GM19328 (cell line): ENCODE data around the gene DAPK1.

Experiments
- ATAC-seq: cut with Tn5 transposase; IDR thresholded peaks from one replicate; pipeline ENCODE4 v1.9.1; 2021; ENCODE audit warnings: mild to moderate bottlenecking, moderate library complexity; ENCODE audit not compliant: unreplicated experiment

The DAPK1 gene

GRCh38 chr9:87497604-87498045, at the start of gene DAPK1:
Gene DAPK1, plus strand, starts transcription at chr9:87497867. Its CDS starts 1,211 bp downstream, at chr9:87499078.
- peak; percentile 32 for ATAC-seq

- no peak for ATAC-seq
These were observed 46.5 kb upstream of the DAPK1 start for GRCh38 chr9:87451149-87451548.

GRCh38 chr9:87455407-87455806, 42.3 kb upstream of the DAPK1 start:
- ATAC-seq: no peak

DNA sequence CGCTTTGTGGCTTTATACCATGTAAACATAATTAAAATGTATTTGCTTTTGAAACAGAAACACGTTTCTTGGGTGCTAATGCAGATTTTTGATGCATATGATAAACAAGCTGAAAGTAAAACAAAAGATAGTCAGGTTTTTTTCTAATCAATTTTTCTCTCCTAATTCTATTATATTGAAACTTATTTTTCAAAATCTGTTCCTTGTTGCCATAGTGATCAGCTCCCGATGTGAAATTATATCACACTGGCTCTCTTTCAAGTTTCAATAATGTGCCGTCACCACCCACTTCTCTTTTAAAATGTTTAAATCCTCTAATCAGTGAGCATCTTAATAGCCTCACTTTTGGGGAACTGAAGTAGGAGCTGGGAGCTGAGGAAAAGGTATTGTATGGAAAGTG, 36.4 kb upstream of the DAPK1 start:
- no peak for ATAC-seq

DNA sequence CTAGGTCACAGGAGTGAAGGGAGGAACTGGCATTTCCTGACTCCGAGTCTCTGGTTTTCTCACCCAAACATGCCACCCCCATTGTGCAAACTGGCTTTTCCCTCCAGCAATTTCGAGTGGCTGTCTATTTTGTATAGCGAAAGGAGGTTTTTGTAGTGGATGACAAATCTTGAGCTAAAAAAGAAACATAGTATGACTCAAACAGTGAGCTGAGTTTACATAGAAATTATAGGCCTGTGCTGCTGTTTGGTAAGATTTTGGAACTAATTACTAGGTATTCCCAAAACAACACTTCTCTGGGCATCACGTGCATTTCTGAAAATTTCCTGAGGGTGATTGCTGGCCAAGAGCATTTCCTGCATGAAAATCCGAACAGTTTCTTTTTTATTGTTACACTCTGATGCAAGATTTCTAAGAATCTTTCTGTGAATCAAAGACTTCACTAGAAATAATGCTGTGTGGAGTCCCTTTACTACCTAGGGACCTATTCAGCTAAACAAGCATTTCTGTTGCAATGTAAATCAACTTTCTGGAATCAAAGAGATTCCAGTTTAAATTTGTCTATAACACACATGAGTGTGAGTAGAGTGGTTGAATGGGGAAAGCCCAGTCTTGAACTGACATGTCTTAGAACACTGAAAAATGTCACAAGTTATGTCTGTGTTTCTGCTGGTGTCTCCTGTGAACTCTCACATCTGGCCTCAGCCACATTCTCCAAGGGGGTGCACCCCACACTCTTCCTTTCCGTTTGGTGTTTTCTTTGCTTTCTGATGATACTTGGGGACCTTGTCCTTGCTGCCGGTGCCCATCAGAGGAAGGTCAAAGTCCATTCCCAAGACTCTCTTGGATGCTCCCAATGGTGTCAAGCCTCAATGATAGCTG, 33.3 kb upstream of the DAPK1 start:
- ATAC-seq: no peak

- no peak for ATAC-seq
These were observed 32.7 kb upstream of the DAPK1 start for GRCh38 chr9:87464992-87465378.

- ATAC-seq: no peak
These were observed 31.9 kb upstream of the DAPK1 start for GRCh38 chr9:87465816-87466215.

- ATAC-seq: no peak
These were observed 30.5 kb upstream of the DAPK1 start for GRCh38 chr9:87467187-87467586.

GRCh38 chr9:87469793-87470465, 27.7 kb upstream of the DAPK1 start:
- ATAC-seq: no peak

DNA sequence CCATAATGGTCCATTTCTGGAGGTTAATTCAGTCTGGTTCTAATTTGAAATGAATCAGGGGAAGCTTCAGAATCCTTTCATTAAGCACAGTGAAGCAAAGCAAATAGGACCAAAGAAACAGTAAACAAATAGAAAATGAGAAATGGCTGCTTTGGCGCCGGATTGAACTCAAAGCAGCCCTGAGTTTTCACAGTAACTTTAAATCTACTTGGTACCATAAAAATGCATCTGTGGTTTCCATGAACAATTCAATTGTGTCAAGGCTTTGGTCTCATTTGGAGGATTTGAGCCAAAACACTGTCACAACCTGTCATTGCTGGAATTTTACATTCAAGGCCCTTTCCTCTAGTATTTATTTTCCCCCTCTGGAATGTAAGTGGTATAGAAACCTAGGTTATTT, 25.9 kb upstream of the DAPK1 start:
- no peak for ATAC-seq

- ATAC-seq: no peak
These were observed 22.2 kb upstream of the DAPK1 start for GRCh38 chr9:87475463-87475862.

DNA sequence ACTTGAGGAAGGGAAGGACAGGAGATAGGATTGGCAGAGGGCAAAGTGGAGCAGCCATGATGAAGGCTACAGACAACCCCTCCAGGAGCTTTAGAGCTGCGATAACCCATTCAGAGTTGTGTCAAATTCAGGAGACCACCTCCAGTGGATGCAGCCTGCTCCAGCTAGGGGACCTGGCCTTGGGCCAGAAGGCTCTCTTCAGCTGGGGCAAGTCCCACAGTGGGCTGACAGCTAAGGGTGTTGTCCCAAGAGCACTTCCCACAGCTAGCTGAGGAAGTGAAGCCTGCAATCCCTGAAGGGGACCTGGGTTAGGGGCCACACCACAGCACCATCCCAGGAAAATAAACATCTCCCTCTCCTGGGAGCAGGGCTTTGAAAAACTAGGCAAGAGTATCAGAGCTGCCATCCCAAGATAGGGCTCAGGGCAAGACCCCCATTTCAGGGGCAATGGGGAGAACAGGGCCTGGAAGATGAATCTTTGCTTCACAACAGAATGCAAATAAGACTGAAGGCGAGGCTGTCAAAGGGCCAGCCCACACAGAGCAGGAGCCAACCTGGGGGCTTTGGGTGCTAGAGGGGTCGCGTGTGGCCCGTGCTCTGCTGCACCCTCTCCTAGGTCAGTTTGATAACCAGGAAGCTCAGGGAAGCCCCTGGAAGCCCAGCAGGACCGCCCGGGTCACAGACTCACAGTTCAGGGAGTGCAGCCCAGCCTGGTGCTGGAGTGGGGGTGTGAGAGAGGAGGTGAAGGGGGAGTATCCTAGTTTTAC, 19.3 kb upstream of the DAPK1 start:
- no peak for ATAC-seq

GRCh38 chr9:87479801-87480201, 17.9 kb upstream of the DAPK1 start:
- ATAC-seq: peak; percentile 86

DNA sequence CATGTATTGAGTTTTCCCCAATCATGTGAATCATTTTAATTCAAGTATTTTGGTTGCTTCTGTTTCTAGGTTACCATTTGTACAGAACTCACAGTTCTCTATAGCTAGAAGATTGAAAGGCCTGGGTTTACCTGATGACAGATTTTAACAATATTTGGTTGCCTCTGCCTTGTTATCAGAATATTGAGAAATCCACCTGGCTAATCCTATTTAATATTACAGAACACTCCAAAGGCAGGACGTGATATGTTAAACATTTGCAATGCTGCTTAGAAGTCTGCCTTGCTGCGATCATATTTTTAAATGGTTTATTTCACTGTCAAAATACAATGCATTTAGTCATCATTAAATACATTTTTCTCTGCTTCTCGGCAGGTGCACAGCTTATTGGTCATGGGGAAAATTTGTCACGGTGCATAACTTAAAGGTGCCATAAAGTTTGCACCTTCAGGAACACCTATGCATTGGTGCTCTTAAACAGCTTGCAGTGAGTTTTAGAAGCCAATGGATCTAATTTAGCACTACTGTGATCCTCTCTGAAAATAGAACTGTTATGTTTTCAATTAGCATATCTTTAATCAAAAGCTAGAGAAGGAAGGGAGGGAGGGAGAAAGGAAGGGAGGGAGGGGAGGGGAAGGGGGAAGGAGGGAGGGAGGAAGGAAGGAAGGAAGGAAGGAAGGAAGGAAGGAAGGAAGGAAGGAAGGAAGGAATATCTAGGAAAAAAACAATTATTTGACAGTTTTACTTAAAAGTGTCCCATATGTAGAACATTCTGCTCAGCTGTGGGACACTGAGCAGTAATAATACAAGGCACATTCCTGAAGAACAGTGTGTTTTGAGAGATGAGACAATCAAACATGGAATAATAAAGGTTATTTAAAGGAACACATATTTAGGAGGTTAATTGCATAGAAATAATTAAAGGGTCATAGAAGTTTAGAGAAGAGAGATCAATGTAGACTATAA, 15.5 kb upstream of the DAPK1 start:
- no peak for ATAC-seq

GRCh38 chr9:87490225-87490624, 7.4 kb upstream of the DAPK1 start:
- no peak for ATAC-seq

DNA sequence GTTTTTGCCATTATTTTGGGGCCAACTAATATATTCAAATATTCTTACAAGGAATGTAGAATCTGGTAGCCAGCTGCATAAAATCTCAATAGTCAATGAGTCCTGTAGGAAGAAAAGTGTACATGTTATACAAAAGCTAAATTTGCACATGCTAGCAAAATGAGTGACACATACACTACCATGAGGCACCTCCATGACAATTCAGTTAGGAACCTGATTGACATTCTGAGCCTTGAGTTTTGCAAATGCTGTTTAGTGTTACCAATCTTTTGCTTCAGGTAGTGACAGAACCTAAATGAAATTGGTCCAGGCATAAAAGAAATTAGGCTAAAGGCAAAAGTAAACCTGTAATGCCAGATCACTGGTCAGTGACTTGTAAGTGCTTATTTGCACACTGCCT, 6.8 kb upstream of the DAPK1 start:
- ATAC-seq: no peak

GRCh38 chr9:87491523-87491922, 6.1 kb upstream of the DAPK1 start:
- no peak for ATAC-seq

DNA sequence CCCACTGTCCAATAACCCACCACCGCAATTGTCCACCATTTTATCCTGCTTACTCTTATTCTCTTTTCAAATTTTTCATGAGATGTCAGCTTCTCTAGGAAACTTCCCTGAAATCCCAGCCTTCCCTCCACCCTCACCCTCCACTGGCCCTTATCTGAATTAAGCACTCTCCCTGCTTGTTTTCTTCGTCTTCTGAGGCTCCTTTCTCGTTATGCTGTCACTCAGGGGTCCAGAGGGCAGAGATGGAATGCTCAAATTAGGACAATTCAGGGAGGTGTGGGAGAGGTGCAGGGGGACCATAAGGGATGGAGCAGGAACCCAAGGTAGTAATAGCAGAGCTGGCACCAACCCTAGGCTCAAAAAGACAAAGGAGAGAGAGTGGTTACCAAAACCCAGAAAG, 5.0 kb upstream of the DAPK1 start:
- ATAC-seq: no peak

DNA sequence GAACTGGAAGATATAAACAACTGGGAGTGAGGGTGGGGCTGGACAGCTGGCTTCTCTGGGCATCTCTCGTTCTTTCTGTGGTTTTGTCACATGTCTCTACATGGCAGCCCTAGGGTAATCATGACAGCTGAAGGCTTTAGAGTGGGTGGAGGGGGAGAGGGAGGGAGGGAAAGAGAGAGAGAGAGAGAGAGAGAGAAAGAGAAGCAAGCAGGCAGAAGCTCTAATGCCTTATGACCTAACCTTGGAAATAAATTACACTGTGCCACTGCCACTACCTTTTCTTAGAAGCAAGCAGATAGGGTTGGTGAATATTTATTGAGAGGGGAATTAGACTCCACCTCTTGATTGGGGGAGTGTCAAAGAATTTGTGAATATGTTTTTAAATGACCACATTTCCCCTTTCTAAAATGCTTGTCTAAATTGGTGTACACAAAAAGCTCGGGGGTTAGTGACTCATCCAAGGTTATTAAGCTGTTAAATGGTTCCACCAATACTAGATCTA, 2.6 kb upstream of the DAPK1 start:
- no peak for ATAC-seq

GRCh38 chr9:87497080-87497603, 525 bp upstream of the DAPK1 start:
- ATAC-seq: no peak
